GM12878 (cell line): ENCODE results near the gene CEP135. TPM values are rescaled to one million over a fixed set of nuclear protein-coding genes. Genes with fewer than 3 reads are reported as not detected.

Experiments
- ATAC-seq: fragments of 200-7000 bp; cut with Tn5 transposase; 3 replicates; pipeline ENCODE4 v1.9.1; 2020; ENCODE audit warnings: mild to moderate bottlenecking, moderate library complexity
- BruUV-seq: library from RNA; stranded (reverse); fragments of 400-500 nt; replicated peaks from 2 replicates; lab custom pipeline; 2021; lab: Mats Ljungman, UMichigan
- CTCF ChIA-PET: fragments of 300-600 bp; sonication (Branson Sonifier 250); formaldehyde crosslinking; extraction: SDS; loops from one replicate; lab custom pipeline; 2021; ENCODE audit warnings: inconsistent platforms; lab: Yijun Ruan, JAX
- POLR2A ChIA-PET: fragments of 350-600 bp; formaldehyde crosslinking; extraction: SDS; loops from one replicate; lab custom pipeline; 2021; ENCODE audit warnings: inconsistent platforms; lab: Charles Lee
- RAD21 ChIA-PET: fragments of 300-600 bp; sonication (Branson Sonifier 250); formaldehyde crosslinking; loops from one replicate; lab custom pipeline; 2023; ENCODE audit warnings: antibody characterized with exemption; ENCODE audit not compliant: unreplicated experiment; lab: Charles Lee
- SMC1A ChIA-PET: fragments of 300-600 bp; sonication (Branson Sonifier 250); formaldehyde crosslinking; loops from one replicate; lab custom pipeline; 2023; ENCODE audit not compliant: unreplicated experiment, uncharacterized antibody; lab: Charles Lee
- DNase-seq: peaks from one replicate; pipeline ENCODE4 v3.0.0-alpha.2; 2011; ENCODE audit warnings: low read depth, low spot score
- FAIRE-seq: peaks from 3 replicates; lab custom pipeline; 2011; peaks lifted over from hg19 to GRCh38; lab: Jason Lieb, UNC
- H2AFZ ChIP-seq: 2 replicates; pipeline ENCODE4 v1.6.0; 2011; ENCODE audit warnings: low read depth, low read length, control low read depth; ENCODE audit not compliant: control insufficient read depth
- H3K27ac ChIP-seq: 2 replicates; pipeline ENCODE4 v1.5.1; 2011; ENCODE audit warnings: control low read depth; ENCODE audit not compliant: control insufficient read depth, insufficient read depth
- H3K27me3 ChIP-seq, 2 experiments: replicated peaks in 1 of 2; 2 replicates each; pipeline versions ENCODE4 v1.6.0 to v1.6.1; 2011; ENCODE audit warnings: low read length in 1 of 2; ENCODE audit not compliant: control insufficient read depth in 2 of 2, insufficient read depth in 2 of 2
- H3K36me3 ChIP-seq, 2 experiments: 2 replicates each; pipeline ENCODE4 v1.5.1; 2011; ENCODE audit warnings: low read length in 1 of 2; ENCODE audit not compliant: control insufficient read depth in 2 of 2, insufficient read depth in 2 of 2
- H3K4me1 ChIP-seq: 2 replicates; pipeline ENCODE4 v1.6.1; 2011; ENCODE audit warnings: mild to moderate bottlenecking, low read length, moderate library complexity, mixed read lengths; ENCODE audit not compliant: control insufficient read depth, insufficient read depth
- H3K4me2 ChIP-seq: 2 replicates; pipeline ENCODE4 v1.6.0; 2011; ENCODE audit warnings: control low read depth; ENCODE audit not compliant: control insufficient read depth, insufficient read depth
- H3K4me3 ChIP-seq: fragments of 200-600 bp; sonication (generic); 2 replicates; pipeline ENCODE4 v1.5.1; 2016
- H3K79me2 ChIP-seq: 2 replicates; pipeline ENCODE4 v1.6.0; 2011; ENCODE audit warnings: low read length; ENCODE audit not compliant: control insufficient read depth, insufficient read depth
- H3K9ac ChIP-seq: 2 replicates; pipeline ENCODE4 v1.8.0; 2011; ENCODE audit warnings: low read length, control low read depth, mixed read lengths; ENCODE audit not compliant: control insufficient read depth, insufficient read depth
- H3K9me3 ChIP-seq: replicated peaks from 3 replicates; pipeline ENCODE4 v1.5.1; 2011; ENCODE audit warnings: mild to moderate bottlenecking, low read length; ENCODE audit not compliant: control insufficient read depth, insufficient read depth
- H4K20me1 ChIP-seq: 2 replicates; pipeline ENCODE4 v1.6.0; 2011; ENCODE audit not compliant: control insufficient read depth, insufficient read depth
- ATF2 ChIP-seq: IDR thresholded peaks from 2 replicates; pipeline ENCODE4 v1.6.1; 2012; ENCODE audit warnings: low read length, inconsistent platforms
- BRCA1 ChIP-seq: IDR thresholded peaks from 2 replicates; pipeline ENCODE4 v1.6.1; 2011; ENCODE audit warnings: low read depth, low read length, improper control_type of control experiment
- CTCF ChIP-seq, 3 experiments: IDR thresholded peaks in 2 of 3; conservative IDR thresholded peaks in 1 of 3; 2 replicates each; pipeline ENCODE4 v1.5.1; 2011; ENCODE audit warnings: low read depth in 3 of 3, low read length in 3 of 3, mild to moderate bottlenecking in 3 of 3, control low read depth in 2 of 3, moderate library complexity in 2 of 3, inconsistent platforms in 1 of 3, mixed read lengths in 1 of 3; ENCODE audit not compliant: control insufficient read depth in 2 of 3, insufficient read depth in 1 of 3; ENCODE audit errors: extremely low read depth in 1 of 3
- EED ChIP-seq: sonication (generic); IDR thresholded peaks from 2 replicates; pipeline ENCODE4 v1.6.1; 2016; ENCODE audit warnings: antibody characterized with exemption, low read depth
- EGR1 ChIP-seq, 2 experiments: IDR thresholded peaks; 1 replicate in 1 of 2; 2 replicates in 1 of 2; pipeline ENCODE4 v1.6.1; 2011 to 2012; ENCODE audit warnings: low read depth in 2 of 2, low read length in 2 of 2, borderline replicate concordance in 1 of 2, mild to moderate bottlenecking in 1 of 2, moderate library complexity in 1 of 2
- EZH2 ChIP-seq: IDR thresholded peaks from 2 replicates; pipeline ENCODE4 v1.6.1; 2012; ENCODE audit warnings: low read depth, mild to moderate bottlenecking, control low read depth, inconsistent platforms, low read length, borderline replicate concordance; ENCODE audit not compliant: control insufficient read depth
- HDAC6 ChIP-seq: fragments of 200-600 bp; sonication (generic); IDR thresholded peaks from one replicate; pipeline ENCODE4 v1.8.0; 2017; ENCODE audit warnings: antibody characterized with exemption; ENCODE audit not compliant: unreplicated experiment
- IKZF1 ChIP-seq: fragments of 450-650 bp; conservative IDR thresholded peaks from 2 replicates; pipeline ENCODE4 v1.6.1; 2017; ENCODE audit warnings: antibody characterized with exemption, mild to moderate bottlenecking
- MEF2A ChIP-seq: IDR thresholded peaks from 2 replicates; pipeline ENCODE4 v1.6.1; 2011; ENCODE audit warnings: low read depth, mild to moderate bottlenecking, low read length, moderate library complexity; ENCODE audit not compliant: insufficient read depth
- MLLT1 ChIP-seq: fragments of 450-650 bp; IDR thresholded peaks from 2 replicates; pipeline ENCODE4 v1.6.1; 2016; ENCODE audit warnings: mild to moderate bottlenecking
- SPI1 ChIP-seq: IDR thresholded peaks from 2 replicates; pipeline ENCODE4 v1.6.1; 2011; ENCODE audit warnings: low read depth, mild to moderate bottlenecking, low read length, moderate library complexity, borderline replicate concordance; ENCODE audit not compliant: insufficient read depth
- SUPT20H ChIP-seq: IDR thresholded peaks from 2 replicates; pipeline ENCODE4 v1.6.1; 2011; ENCODE audit warnings: low read depth, mild to moderate bottlenecking, low read length, moderate library complexity, borderline replicate concordance; ENCODE audit not compliant: control insufficient read depth
- ZNF622 ChIP-seq: fragments of 450-650 bp; IDR thresholded peaks from 2 replicates; pipeline ENCODE4 v1.6.1; 2017; ENCODE audit warnings: mild to moderate bottlenecking, inconsistent platforms
- ZSCAN29 ChIP-seq: fragments of 450-650 bp; IDR thresholded peaks from 2 replicates; pipeline ENCODE4 v1.6.1; 2017; ENCODE audit warnings: mild to moderate bottlenecking, moderate library complexity
- in situ Hi-C: fragments of 300-500 bp; cut with MboI; formaldehyde crosslinking; loops from 9 replicates; pipeline ENCODE4 v1.14.3; 2018; ENCODE audit warnings: mixed read lengths
- intact Hi-C: fragments of 100-400 bp; cut with micrococcal nuclease; formaldehyde crosslinking; loops from one replicate; pipeline ENCODE4 v1.14.2; 2022; ENCODE audit not compliant: unreplicated experiment
- polyA plus RNA-seq, 11 experiments: library from polyadenylated mRNA; depleted of rRNA in 4 of 11; unstranded in 6 of 11; stranded (reverse) in 5 of 11; fragments of >200 nt; fragmentation: Nextera tagmentation in 4 of 11; fragmentation: Illumina TruSeq in 1 of 11; extraction: Ambion mirVana in 4 of 11; extraction: Trizol in 1 of 11; gene quantifications; 1 replicate in 1 of 11; 2 replicates in 10 of 11; pipeline versions ENCODE4 v1.2.1 to v1.2.3, GENCODE V29; 2011 to 2016; ENCODE audit warnings: inconsistent platforms in 2 of 11, missing spikeins in 2 of 11, low read depth in 1 of 11
- total RNA-seq, 4 experiments: library from RNA; depleted of rRNA in 3 of 4; stranded (reverse); fragments of >200 nt in 3 of 4; fragmentation: Illumina TruSeq in 1 of 4; extraction: Trizol in 1 of 4; gene quantifications; 2 replicates each; pipeline versions ENCODE4 v1.2.1 to v1.2.3, GENCODE V29; 2013 to 2021

Gene CEP135
- total and polyA plus RNA-seq, 10 of the 15 experiments (the other 5 are each of a cell fraction or from before 2014, with no cell fraction given) = 2.9 to 13.6 (median 10.1) TPM

GRCh38 chr4:55926610-55927009 is 22.1 kb upstream of the CEP135 start:
- H3K79me2 ChIP-seq = no peaks in the 10 kb centered on the region
- H3K27me3 ChIP-seq = no peaks in the 10 kb centered on the region; a peak in 1 of 4 replicates
- H3K4me3 ChIP-seq = no peak overlapping the region
- RAD21 ChIA-PET = no interaction called here
- CTCF ChIA-PET = no interaction called here
- H4K20me1 ChIP-seq = no peaks in the 10 kb centered on the region
- SMC1A ChIA-PET = no interaction called here
- no peaks in the 10 kb centered on the region for H3K9me3 ChIP-seq
- no peak overlapping the region for H3K9ac ChIP-seq
- TF ChIP-seq IKZF1 = no peak
- TF ChIP-seq EGR1 (IDR thresholded peaks at IDR 0.05; ENCODE audit: borderline replicate concordance in 1 of 2, low read depth in 2 of 2, low read length in 2 of 2) = no peak
- TF ChIP-seq MEF2A = no peak
- no peak for TF ChIP-seq ZSCAN29
- TF ChIP-seq CTCF (IDR thresholded peaks at IDR 0.05 in 2 of 3, conservative IDR thresholded peaks at IDR 0.05 in 1 of 3; ENCODE audit: control insufficient read depth in 2 of 3, extremely low read depth in 1 of 3, insufficient read depth in 1 of 3, low read depth in 3 of 3, low read length in 3 of 3) = no peak
- TF ChIP-seq HDAC6 = no peak
- no peak for TF ChIP-seq EZH2
- TF ChIP-seq EED = no peak
- TF ChIP-seq BRCA1 = no peak
- no peak for TF ChIP-seq ZNF622
- no peak for TF ChIP-seq SPI1
- TF ChIP-seq SUPT20H = no peak
- TF ChIP-seq MLLT1 = no peak
- no peak for TF ChIP-seq ATF2
- no peaks in the 10 kb centered on the region for H3K36me3 ChIP-seq
- ATAC-seq (no peak), DNase-seq (no peak), FAIRE-seq (no peak)
- H3K4me1 ChIP-seq = no peaks in the 10 kb centered on the region
- no peak overlapping the region for H2AFZ ChIP-seq
- POLR2A ChIA-PET = no interaction called here
- H3K4me2 ChIP-seq = no peak overlapping the region
- in situ Hi-C loops (no loop called here), intact Hi-C loops (no loop called here)
- no peak overlapping the region for H3K27ac ChIP-seq
- BruUV-seq = no TSS peak
